ENCODE measurements around the gene SBF1.

GRCh38 chr22:50483106-50483505 is 8.3 kb upstream of the SBF1 start:
- TF ChIP-seq CTCF (IDR thresholded peaks at IDR 0.05) = no peak
- TF ChIP-seq POLR2AphosphoS5 (IDR thresholded peaks at IDR 0.05) = no peak

Data from transverse colon (tissue), 4 donors.